NCI-H82 (cell line): Measurements from ENCODE around the gene UCMA.

Source experiments
- DNase-seq: peaks from one replicate; lab custom pipeline; 2025; lab: John Stamatoyannopoulos, UW

UCMA gene

DNA sequence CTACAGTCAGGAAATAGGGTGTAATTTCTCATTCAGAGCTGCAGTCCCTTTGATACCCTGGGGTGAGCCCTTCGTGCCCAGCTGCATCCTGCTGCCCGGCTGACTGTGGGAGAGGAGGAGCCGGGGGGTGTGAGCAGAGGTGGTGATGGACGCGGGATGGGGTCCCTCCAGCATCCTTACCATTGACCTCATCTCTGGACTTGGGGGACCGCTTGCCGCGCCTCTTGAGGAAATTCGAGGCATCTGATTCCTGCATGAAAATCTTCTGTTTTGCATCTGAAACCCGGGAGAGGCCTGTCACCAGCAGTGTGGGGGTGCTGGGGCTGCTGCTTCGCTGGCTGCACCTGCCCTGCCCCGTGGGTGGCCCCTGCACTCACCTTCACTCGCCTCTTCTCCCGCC lies 816 bp downstream of the UCMA start:
- DNase-seq: no peak

DNA sequence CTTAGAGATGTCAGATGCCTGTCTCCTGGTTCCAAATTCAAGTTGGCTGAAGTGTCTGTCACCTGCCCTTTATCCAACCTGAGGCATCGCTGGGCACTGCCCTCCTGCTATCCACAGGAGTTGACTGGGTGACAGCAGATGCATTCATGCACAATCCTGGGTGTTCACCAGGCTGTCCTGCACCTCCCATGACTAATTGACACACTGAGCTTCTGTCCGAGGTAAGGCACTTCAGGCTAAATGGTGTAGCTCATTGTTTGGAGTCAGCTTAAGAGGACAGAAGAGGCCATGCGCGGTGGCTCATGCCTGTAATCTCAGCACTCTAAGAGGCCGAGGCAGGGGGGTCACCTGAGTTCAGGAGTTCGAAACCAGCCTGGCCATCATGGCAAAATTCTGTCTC lies 2.4 kb downstream of the UCMA start:
- DNase-seq: peak; percentile 4

DNA sequence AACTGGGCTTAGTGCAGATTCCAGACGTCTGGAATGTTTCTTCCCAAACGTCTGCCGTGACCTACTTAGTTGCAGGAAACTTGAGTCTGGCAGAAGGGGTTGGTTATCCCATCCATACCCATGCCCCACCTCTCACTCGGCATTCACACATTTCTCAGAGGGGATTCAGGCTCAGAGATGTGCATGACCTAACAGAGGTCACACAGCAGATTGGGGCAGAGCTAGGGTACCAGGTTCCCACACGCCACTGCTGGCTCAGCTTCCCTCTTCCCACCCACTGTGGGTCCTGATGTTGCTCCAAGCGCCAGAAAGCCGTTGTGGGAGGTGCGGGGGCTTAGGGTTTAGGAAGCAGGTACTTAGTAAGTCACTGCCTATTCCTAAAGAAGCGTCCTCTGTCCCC lies 3.0 kb downstream of the UCMA start:
- DNase-seq: no peak

DNA sequence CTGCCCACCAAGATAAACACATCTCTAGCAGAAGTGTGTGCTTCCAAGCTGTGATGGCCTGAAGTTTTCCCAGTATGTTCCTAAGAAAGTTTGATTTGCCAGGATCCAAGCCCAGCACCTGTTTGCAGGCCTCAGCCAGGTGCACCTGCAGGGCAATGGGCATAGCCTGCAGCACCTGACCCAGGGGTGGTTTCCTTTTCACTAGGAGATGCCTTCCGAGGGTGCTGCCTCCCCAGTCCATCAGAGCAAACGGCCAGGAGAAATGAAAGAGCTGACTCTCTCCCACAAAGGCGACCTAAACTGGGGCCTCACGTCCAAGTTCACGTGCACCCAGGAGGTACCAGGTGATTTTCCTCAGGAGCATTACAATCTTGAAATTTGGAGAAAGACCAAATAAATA lies 7.1 kb downstream of the UCMA start:
- no peak for DNase-seq

DNA sequence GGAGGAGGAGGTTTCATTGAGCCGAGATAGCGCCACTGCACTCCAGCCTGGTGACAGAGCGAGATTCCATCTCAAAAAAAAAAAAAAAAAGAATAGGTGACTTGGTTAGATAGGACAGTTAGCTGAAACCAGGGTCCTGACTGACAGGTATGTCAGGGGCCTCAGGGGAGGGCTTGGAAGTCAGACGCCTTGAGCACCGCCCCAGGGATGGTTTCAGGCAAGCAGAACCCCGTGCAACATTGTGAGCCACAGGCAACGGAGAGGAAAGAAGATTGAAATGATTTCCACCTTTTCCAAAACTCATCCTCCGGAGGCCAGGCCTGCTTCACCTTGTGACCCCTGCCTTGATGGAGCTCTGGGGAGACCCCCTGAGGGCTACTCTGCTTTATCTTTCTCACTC lies 8.6 kb downstream of the UCMA start:
- DNase-seq: no peak

GRCh38 chr10:13224210-13224995 lies 9.8 kb downstream of the UCMA start:
- peak; percentile 12 for DNase-seq

GRCh38 chr10:13223241-13223640 lies 10.9 kb downstream of the UCMA start:
- DNase-seq: no peak

- DNase-seq: no peak
These were observed 11.6 kb downstream of the UCMA start for GRCh38 chr10:13222566-13222965.

GRCh38 chr10:13222151-13222550 lies 12.0 kb downstream of the UCMA start:
- DNase-seq: no peak

DNA sequence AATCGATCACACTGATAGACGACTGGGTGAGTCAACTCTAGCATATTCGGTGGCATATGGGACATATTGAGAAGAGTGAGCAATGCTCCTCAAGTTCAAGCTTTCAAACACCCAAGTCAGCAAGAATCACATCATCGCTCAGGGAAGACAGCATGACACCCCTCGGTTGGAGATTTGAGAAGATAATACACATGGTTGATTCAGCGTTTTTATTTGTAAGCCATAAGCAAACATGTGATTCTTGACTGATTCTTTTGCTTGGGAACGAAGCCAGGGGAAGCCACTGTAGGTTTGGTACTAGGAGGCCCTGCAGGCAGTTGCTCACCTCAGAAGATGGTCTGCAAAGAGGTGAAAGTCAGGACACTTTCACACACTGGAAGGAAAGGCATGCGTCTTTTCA lies 12.6 kb downstream of the UCMA start:
- DNase-seq: no peak

GRCh38 chr10:13219685-13220670 lies 14.2 kb downstream of the UCMA start:
- DNase-seq: peak; percentile 42

DNA sequence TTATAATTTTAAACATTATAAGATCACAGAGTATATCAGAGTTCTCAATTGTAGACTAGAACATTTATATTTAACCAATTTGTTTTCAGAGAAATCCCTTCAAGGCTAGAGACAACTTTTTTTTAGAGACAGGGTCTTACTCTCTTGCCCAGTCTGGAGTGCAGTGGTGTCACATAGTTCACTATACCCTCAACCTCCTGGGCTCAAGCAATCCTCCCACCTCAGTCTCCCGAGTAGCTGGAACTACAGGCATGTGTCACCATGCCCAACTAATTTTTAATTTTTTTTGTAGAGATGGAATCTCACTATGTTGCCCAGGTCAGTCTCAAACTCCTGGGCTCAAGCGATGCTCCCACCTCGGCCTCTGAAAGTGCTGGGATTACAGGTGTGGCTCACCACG lies 15.3 kb downstream of the UCMA start:
- no peak for DNase-seq

DNA sequence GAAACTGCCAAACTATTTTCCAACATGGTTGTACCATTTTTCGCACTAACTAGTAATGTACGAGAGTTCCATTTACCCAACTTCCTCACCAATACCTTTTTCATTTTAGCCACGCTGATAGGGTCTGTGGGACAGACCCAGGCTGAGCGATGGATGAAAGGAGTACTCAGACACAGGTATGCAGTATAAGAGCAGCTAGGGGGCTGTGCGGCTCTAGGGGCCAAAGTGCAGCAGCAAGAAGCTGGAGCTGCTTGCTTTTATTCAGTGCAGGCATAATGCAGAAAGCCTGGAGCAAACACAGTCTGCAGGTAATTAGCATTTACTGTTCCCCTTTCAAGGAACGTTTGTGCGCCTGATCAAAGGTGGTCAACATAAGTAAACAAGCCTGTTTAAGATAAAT lies 21.0 kb downstream of the UCMA start:
- DNase-seq: no peak

- DNase-seq: no peak
These were observed 27.4 kb downstream of the UCMA start for GRCh38 chr10:13206546-13207443.

- DNase-seq: no peak
These were observed 28.1 kb downstream of the UCMA start for GRCh38 chr10:13206091-13206490.

DNA sequence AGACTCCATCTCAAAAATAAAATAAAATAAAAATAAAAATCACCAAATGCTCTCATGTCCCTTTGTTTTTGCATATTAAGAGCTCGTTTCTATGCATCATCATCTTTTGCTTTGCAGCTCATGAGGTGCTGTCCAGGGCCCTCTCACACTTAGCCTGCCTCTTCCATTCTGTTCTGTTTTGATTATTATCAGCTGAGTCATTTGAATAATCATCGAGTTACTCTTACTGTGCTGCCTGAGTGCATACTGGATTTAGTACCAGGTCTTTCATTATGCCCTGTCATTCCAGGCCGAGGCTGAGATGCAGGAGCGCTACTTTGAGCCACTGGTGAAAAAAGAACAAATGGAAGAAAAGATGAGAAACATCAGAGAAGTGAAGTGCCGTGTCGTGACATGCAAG lies 33.0 kb downstream of the UCMA start:
- no peak for DNase-seq

GRCh38 chr10:13195016-13195415 lies 39.2 kb downstream of the UCMA start:
- no peak for DNase-seq

GRCh38 chr10:13193637-13194036 lies 40.5 kb downstream of the UCMA start:
- DNase-seq: no peak

DNA sequence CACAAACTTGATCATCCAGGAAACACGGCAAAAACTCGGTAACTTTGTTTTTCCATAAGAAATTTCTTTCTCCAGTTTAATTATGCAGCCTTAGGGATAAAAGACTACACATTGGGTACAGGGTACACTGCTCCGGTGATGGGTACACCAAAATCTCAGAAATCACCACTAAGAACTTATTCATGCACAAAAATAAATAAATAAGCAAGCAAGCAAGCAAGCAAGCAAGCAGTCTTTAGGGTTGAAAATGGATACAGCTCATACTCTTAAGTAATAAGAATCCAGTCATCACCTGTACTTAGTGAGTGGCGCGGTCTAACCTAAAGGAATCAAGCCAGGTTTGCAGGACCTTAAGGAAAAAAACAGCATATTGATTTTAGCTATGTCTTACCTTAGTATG lies 42.8 kb downstream of the UCMA start:
- no peak for DNase-seq

- DNase-seq: no peak
These were observed 43.4 kb downstream of the UCMA start for GRCh38 chr10:13190816-13191215.

GRCh38 chr10:13189961-13190360 lies 44.2 kb downstream of the UCMA start:
- DNase-seq: no peak

DNA sequence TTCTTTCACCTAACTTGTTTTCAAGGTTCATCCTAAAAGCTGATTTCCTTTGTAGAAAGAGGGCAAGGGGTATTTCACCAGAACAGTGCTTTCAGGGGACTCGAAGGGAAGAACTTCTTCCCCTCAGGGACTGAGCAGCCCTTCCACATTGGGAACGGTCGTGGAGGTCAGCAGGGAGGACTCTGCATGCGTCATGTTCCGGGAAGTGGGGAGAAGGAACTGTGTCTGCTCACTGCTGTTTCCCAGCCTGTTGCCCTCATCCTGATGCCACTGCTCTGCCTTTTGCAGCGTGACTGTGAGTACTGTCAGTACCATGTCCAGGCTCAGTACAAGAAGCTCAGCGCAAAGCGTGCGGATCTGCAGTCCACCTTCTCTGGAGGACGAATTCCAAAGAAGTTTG lies 45.6 kb downstream of the UCMA start:
- DNase-seq: no peak
